Measurements from ENCODE around the gene RIC1.

- TF ChIP-seq POLR2A (IDR thresholded peaks at IDR 0.05) (no peak), CTCF (IDR thresholded peaks at IDR 0.05) (no peak)
Measured at GRCh38 chr9:5778805-5779204, 149.9 kb downstream of the RIC1 start.

All from adrenal gland (tissue), 5 donors.